WI38 (cell line): ENCODE data around the gene SH3TC1.

Source experiments
- H3K4me3 ChIP-seq: 2 replicates; pipeline ENCODE4 v1.5.1; 2011; ENCODE audit warnings: low read depth, mild to moderate bottlenecking, control low read depth, low read length
- CTCF ChIP-seq: IDR thresholded peaks from 2 replicates; pipeline ENCODE4 v1.5.1; 2012; ENCODE audit warnings: low read depth, mild to moderate bottlenecking, control low read depth, low read length

SH3TC1 gene

GRCh38 chr4:8290701-8290970 is 91.5 kb downstream of the SH3TC1 start:
- no peak for TF ChIP-seq CTCF
- H3K4me3 ChIP-seq = no peak overlapping the region
